H1 (cell line): ENCODE measurements around the gene TDRD6. TPM values are rescaled to one million over a fixed set of nuclear protein-coding genes. Genes with fewer than 3 reads are reported as not detected.
A peak's percentile ranks its signal among the peaks of the same experiment; 100 is the strongest.

Source experiments
- CTCF ChIA-PET: fragments of 300-600 bp; sonication (Branson Sonifier 250); formaldehyde crosslinking; loops from one replicate; lab custom pipeline; 2021; ENCODE audit not compliant: partially characterized antibody; lab: Charles Lee
- POLR2A ChIA-PET: fragments of 300-600 bp; sonication (Branson Sonifier 250); formaldehyde crosslinking; loops from one replicate; lab custom pipeline; 2021; ENCODE audit warnings: inconsistent platforms; ENCODE audit not compliant: partially characterized antibody; lab: Charles Lee
- DNase-seq, 2 experiments: peaks; one replicate each; pipeline versions ENCODE4 v3.0.0 to v3.0.0-alpha.2; 2010 to 2022; ENCODE audit warnings: low spot score in 2 of 2, low read depth in 1 of 2, mixed read lengths in 1 of 2
- FAIRE-seq: peaks from 2 replicates; lab custom pipeline; 2011; peaks lifted over from hg19 to GRCh38; lab: Jason Lieb, UNC
- H2AFZ ChIP-seq: 2 replicates; pipeline ENCODE4 v1.8.1; 2012; ENCODE audit warnings: low read length, inconsistent platforms
- H2AK5ac ChIP-seq: 2 replicates; pipeline ENCODE4 v1.6.1; 2013; ENCODE audit warnings: low read depth, low read length
- H2BK120ac ChIP-seq: replicated peaks from 2 replicates; pipeline ENCODE3; 2013; ENCODE audit warnings: low read depth, low read length, inconsistent platforms
- H2BK12ac ChIP-seq: 2 replicates; pipeline ENCODE4 v1.6.1; 2013; ENCODE audit warnings: low read depth, low read length
- H2BK15ac ChIP-seq: 2 replicates; pipeline ENCODE4 v1.6.1; 2013; ENCODE audit warnings: low read length
- H2BK20ac ChIP-seq: 2 replicates; pipeline ENCODE4 v1.6.1; 2013; ENCODE audit warnings: low read length
- H2BK5ac ChIP-seq: 2 replicates; pipeline ENCODE4 v1.6.1; 2013; ENCODE audit warnings: low read depth, low read length
- H3K14ac ChIP-seq: 2 replicates; pipeline ENCODE4 v1.6.1; 2013; ENCODE audit warnings: inconsistent platforms; ENCODE audit not compliant: insufficient read length
- H3K18ac ChIP-seq: 2 replicates; pipeline ENCODE4 v1.6.1; 2013; ENCODE audit warnings: low read length; ENCODE audit errors: extremely low read depth
- H3K23ac ChIP-seq: 2 replicates; pipeline ENCODE4 v1.6.1; 2013; ENCODE audit warnings: inconsistent platforms; ENCODE audit not compliant: insufficient read length
- H3K23me2 ChIP-seq: 2 replicates; pipeline ENCODE4 v1.6.1; 2013; ENCODE audit warnings: low read depth, low read length
- H3K27ac ChIP-seq: 2 replicates; pipeline ENCODE4 v1.6.1; 2011; ENCODE audit warnings: low read depth, low read length, inconsistent platforms
- H3K27me3 ChIP-seq, 4 experiments: replicated peaks in 1 of 4; 1 replicate in 1 of 4; 2 replicates in 3 of 4; pipeline versions ENCODE4 v1.6.1 to v1.8.1; 2011 to 2013; ENCODE audit warnings: low read length in 3 of 4, mild to moderate bottlenecking in 3 of 4, inconsistent platforms in 2 of 4, mixed read lengths in 2 of 4, moderate library complexity in 1 of 4; ENCODE audit not compliant: control insufficient read depth in 3 of 4, insufficient read depth in 3 of 4; ENCODE audit errors: extremely low read depth in 1 of 4
- H3K36me3 ChIP-seq, 4 experiments: 2 replicates each; pipeline versions ENCODE4 v1.6.1 to v1.8.1; 2011 to 2013; ENCODE audit warnings: mild to moderate bottlenecking in 4 of 4, low read length in 3 of 4, moderate library complexity in 2 of 4, control low read depth in 1 of 4, inconsistent platforms in 1 of 4; ENCODE audit not compliant: insufficient read depth in 4 of 4, control insufficient read depth in 2 of 4
- H3K4ac ChIP-seq: replicated peaks from 2 replicates; pipeline ENCODE3; 2013; ENCODE audit warnings: low read length, low read depth, mixed read lengths, inconsistent platforms; ENCODE audit not compliant: insufficient read length
- H3K4me1 ChIP-seq, 4 experiments: replicated peaks in 1 of 4; 1 replicate in 1 of 4; 2 replicates in 3 of 4; pipeline versions ENCODE4 v1.6.1 to v1.8.1; 2011 to 2013; ENCODE audit warnings: low read length in 3 of 4, inconsistent platforms in 2 of 4, mixed read lengths in 1 of 4; ENCODE audit not compliant: insufficient read depth in 4 of 4, control insufficient read depth in 3 of 4
- H3K4me2 ChIP-seq, 2 experiments: 2 replicates each; pipeline versions ENCODE4 v1.6.1 to v1.8.1; 2011 to 2013; ENCODE audit warnings: low read depth in 2 of 2, low read length in 2 of 2, control low read depth in 1 of 2, inconsistent platforms in 1 of 2, mild to moderate bottlenecking in 1 of 2; ENCODE audit not compliant: insufficient read depth in 1 of 2
- H3K4me3 ChIP-seq, 4 experiments: fragments of 200-600, 300-600 bp in 1 of 4; sonication (generic), shearing (Covaris generic), sonication (Bioruptor Twin) in 1 of 4; 2 replicates each; pipeline versions ENCODE4 v1.5.1 to v1.8.1; 2011 to 2016; ENCODE audit warnings: low read length in 4 of 4, low read depth in 3 of 4, control low read depth in 2 of 4, inconsistent platforms in 2 of 4, mild to moderate bottlenecking in 2 of 4, mixed read lengths in 1 of 4, moderate library complexity in 1 of 4; ENCODE audit not compliant: insufficient read depth in 2 of 4; ENCODE audit errors: extremely low read depth in 1 of 4
- H3K56ac ChIP-seq: replicated peaks from 2 replicates; pipeline ENCODE3; 2013; ENCODE audit warnings: low read depth, mild to moderate bottlenecking, mixed read lengths, low read length, inconsistent platforms; ENCODE audit not compliant: insufficient read length
- H3K79me1 ChIP-seq: 2 replicates; pipeline ENCODE4 v1.6.1; 2013; ENCODE audit warnings: low read depth, low read length, control low read depth
- H3K79me2 ChIP-seq, 2 experiments: 2 replicates each; pipeline versions ENCODE4 v1.6.1 to v1.8.1; 2012 to 2013; ENCODE audit warnings: low read length in 2 of 2, mild to moderate bottlenecking in 2 of 2, inconsistent platforms in 1 of 2; ENCODE audit not compliant: insufficient read depth in 2 of 2, control insufficient read depth in 1 of 2
- H3K9ac ChIP-seq, 4 experiments: replicated peaks in 1 of 4; 1 replicate in 1 of 4; 2 replicates in 3 of 4; pipeline versions ENCODE4 v1.6.1 to v1.8.1; 2011 to 2013; ENCODE audit warnings: low read depth in 3 of 4, low read length in 3 of 4, control low read depth in 2 of 4, mild to moderate bottlenecking in 2 of 4, moderate library complexity in 2 of 4, inconsistent platforms in 1 of 4; ENCODE audit errors: extremely low read depth in 1 of 4
- H3K9me3 ChIP-seq, 2 experiments: 2 replicates each; pipeline versions ENCODE4 v1.6.1 to v1.8.1; 2012 to 2013; ENCODE audit warnings: mild to moderate bottlenecking in 2 of 2, moderate library complexity in 2 of 2, control low read depth in 1 of 2, inconsistent platforms in 1 of 2, low read depth in 1 of 2, low read length in 1 of 2, mixed read lengths in 1 of 2; ENCODE audit not compliant: insufficient read depth in 2 of 2
- H4K20me1 ChIP-seq, 2 experiments: replicated peaks in 1 of 2; 2 replicates each; pipeline versions ENCODE3 to v1.8.1; 2011 to 2013; ENCODE audit warnings: inconsistent platforms in 2 of 2, low read length in 2 of 2, mild to moderate bottlenecking in 1 of 2; ENCODE audit not compliant: insufficient read depth in 2 of 2, control insufficient read depth in 1 of 2
- H4K5ac ChIP-seq: 2 replicates; pipeline ENCODE4 v1.6.1; 2013; ENCODE audit warnings: low read length, low read depth, mixed read lengths, inconsistent platforms; ENCODE audit not compliant: insufficient read length
- H4K8ac ChIP-seq: 2 replicates; pipeline ENCODE4 v1.8.0; 2013; ENCODE audit warnings: mild to moderate bottlenecking, moderate library complexity, low read length, inconsistent platforms; ENCODE audit not compliant: insufficient read depth; ENCODE audit errors: extremely low read depth
- H4K91ac ChIP-seq: replicated peaks from 2 replicates; pipeline ENCODE3; 2013; ENCODE audit warnings: low read length, mixed read lengths, inconsistent platforms; ENCODE audit not compliant: insufficient read length
- BACH1 ChIP-seq: IDR thresholded peaks from 2 replicates; pipeline ENCODE4 v1.6.1; 2012; ENCODE audit warnings: low read length, improper control_type of control experiment
- CREB1 ChIP-seq: IDR thresholded peaks from 2 replicates; pipeline ENCODE4 v1.6.1; 2012; ENCODE audit warnings: inconsistent platforms
- GABPA ChIP-seq: IDR thresholded peaks from 2 replicates; pipeline ENCODE4 v1.6.1; 2011; ENCODE audit warnings: mild to moderate bottlenecking, low read length, moderate library complexity, borderline replicate concordance; ENCODE audit not compliant: insufficient read depth
- HDAC6 ChIP-seq: IDR thresholded peaks from one replicate; pipeline ENCODE4 v1.7.1; 2012; ENCODE audit warnings: low read depth, mild to moderate bottlenecking, inconsistent platforms, low read length, moderate library complexity
- KDM4A ChIP-seq: IDR thresholded peaks from one replicate; pipeline ENCODE4 v1.7.1; 2012; ENCODE audit warnings: low read depth, mild to moderate bottlenecking, moderate library complexity, low read length, inconsistent platforms; ENCODE audit not compliant: severe bottlenecking
- KDM5A ChIP-seq: fragments of 200-600 bp; IDR thresholded peaks from 2 replicates; pipeline ENCODE4 v1.7.1; 2012; ENCODE audit warnings: mild to moderate bottlenecking, low read length, inconsistent platforms, mixed read lengths
- PHF8 ChIP-seq: fragments of 200-600 bp; sonication (generic); conservative IDR thresholded peaks from 2 replicates; pipeline ENCODE4 v1.7.1; 2012; ENCODE audit warnings: low read depth, mild to moderate bottlenecking, inconsistent platforms, low read length, moderate library complexity
- POLR2AphosphoS5 ChIP-seq: IDR thresholded peaks from 2 replicates; pipeline ENCODE4 v1.6.1; 2011; ENCODE audit warnings: low read depth, low read length
- SIX5 ChIP-seq: IDR thresholded peaks from 2 replicates; pipeline ENCODE4 v1.6.1; 2011; ENCODE audit warnings: mild to moderate bottlenecking, low read depth, low read length
- TAF1 ChIP-seq: IDR thresholded peaks from 2 replicates; pipeline ENCODE4 v1.6.1; 2011; ENCODE audit warnings: mild to moderate bottlenecking, low read depth, low read length
- TAF7 ChIP-seq: optimal IDR thresholded peaks from 2 replicates; pipeline ENCODE3; 2011; ENCODE audit warnings: low read depth, mild to moderate bottlenecking, inconsistent platforms, low read length, moderate library complexity, borderline replicate concordance
- YY1 ChIP-seq: IDR thresholded peaks from 2 replicates; pipeline ENCODE4 v1.6.1; 2011; ENCODE audit warnings: low read depth, mild to moderate bottlenecking, low read length
- WGBS, 2 experiments: shearing (Covaris generic) in 1 of 2; methylation state at CpG; one replicate each; pipeline versions ENCODE4 v1.1.6 to v1.1.7; 2013 to 2015; ENCODE audit warnings: low lambda C conversion rate in 2 of 2, mixed read lengths in 2 of 2, inconsistent platforms in 1 of 2, low coverage in 1 of 2, missing lambda C conversion rate in 1 of 2; ENCODE audit not compliant: insufficient replicate concordance in 2 of 2, insufficient coverage in 1 of 2, insufficient read length in 1 of 2; ENCODE audit errors: extremely low coverage in 1 of 2, missing lambda C conversion rate in 1 of 2; 5-methylcytosine and 5-hydroxymethylcytosine counted together
- polyA plus RNA-seq, 7 experiments: library from polyadenylated mRNA; depleted of rRNA in 3 of 7; stranded (reverse) in 5 of 7; unstranded in 2 of 7; fragments of >200 nt in 5 of 7; fragments of 200-250 nt in 2 of 7; gene quantifications; 1 replicate in 5 of 7; 2 replicates in 1 of 7; 4 replicates in 1 of 7; pipeline versions ENCODE4 v1.2.1 to v1.2.3, GENCODE V29; 2011 to 2013; ENCODE audit warnings: missing spikeins in 2 of 7, mixed read lengths in 2 of 7
- total RNA-seq: library from RNA; stranded (reverse); fragmentation: NEBNext Ultra II Directional; extraction: Animal tissue kit (Norgen Biotek cat#: 25700); gene quantifications from 2 replicates; pipeline ENCODE4 v1.2.1, GENCODE V29; 2021
- TF ChIP-seq, protein P1 (sequence below): IDR thresholded peaks from 2 replicates; pipeline ENCODE4 v1.6.1; 2011; ENCODE audit warnings: low read length, improper control_type of control experiment

TDRD6 gene
- total and polyA plus RNA-seq, 2 of the 8 experiments (the other 6 are each of a cell fraction or from before 2014, with no cell fraction given) = 0.06 to 0.19 TPM

DNA sequence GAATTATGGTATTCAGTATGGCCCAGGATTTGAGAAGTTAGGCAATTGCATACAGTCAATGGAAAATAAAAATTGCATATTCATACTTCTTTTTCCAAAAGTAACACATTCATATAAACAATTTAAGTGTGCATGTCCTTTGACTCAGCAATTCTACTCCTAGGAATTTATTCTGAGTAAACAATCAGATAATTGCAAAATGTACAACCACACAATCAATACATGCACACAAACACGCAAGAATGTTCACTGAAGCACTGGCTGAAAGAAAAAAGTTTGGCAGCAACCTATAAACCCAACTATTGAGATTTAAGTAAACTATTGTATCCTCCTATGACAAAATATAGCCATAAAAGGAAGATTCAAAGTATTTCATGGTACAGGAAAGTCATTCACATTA lies 36.7 kb upstream of the TDRD6 start:
- Histone ChIP-seq H3K23ac (no peak overlapping the region), H3K14ac (no peak overlapping the region), H4K20me1 (peaks cover 0 to 2% of the 10 kb centered on the region in 2 experiments), H3K4me2 (peak overlapping the region; percentile 15 to 60; a peak in 2 of 4 replicates), H3K79me2 (peaks cover 0 to 3% of the 10 kb centered on the region in 2 experiments; a peak in 1 of 4 replicates), H3K4me1 (peaks cover 0 to 6% (median 2%) of the 10 kb centered on the region in 4 experiments; a peak in 2 of 7 replicates), H3K4me3 (peak overlapping the region in 1 of 4 experiments; percentile 86; a peak in 2 of 8 replicates), H3K27me3 (peaks cover 0 to 5% (median 2%) of the 10 kb centered on the region in 4 experiments; a peak in 3 of 7 replicates), H3K23me2 (peaks cover 6% of the 10 kb centered on the region), H2BK5ac (no peak overlapping the region), H3K4ac (no peak overlapping the region), H3K9ac (no peak overlapping the region), H2BK20ac (no peak overlapping the region), H3K36me3 (no peaks in the 10 kb centered on the region; a peak in 1 of 8 replicates), H3K18ac (no peak overlapping the region), H2BK12ac (no peak overlapping the region), H2BK120ac (no peak overlapping the region), H3K9me3 (no peaks in the 10 kb centered on the region), H4K8ac (no peak overlapping the region), H3K56ac (no peak overlapping the region), H4K5ac (no peak overlapping the region), H3K27ac (no peak overlapping the region), H2BK15ac (no peak overlapping the region), H2AFZ (no peak overlapping the region), H3K79me1 (no peaks in the 10 kb centered on the region), H4K91ac (no peak overlapping the region), H2AK5ac (no peak overlapping the region)
- ChIA-PET CTCF (no interaction called here), POLR2A (interaction anchor here (0.6 kb wide), 1 partner anchor 25 kb away, joined by 3 read pairs; no protein-coding TSS in a partner anchor)
- WGBS, 2 experiments = 91% methylated on average over 1 of the region's 1 CpG; no CpG with 5 or more reads in 1 of the 2 experiments
- no peak for DNase-seq
- no peak for TF ChIP-seq GABPA
- TF ChIP-seq KDM4A = no peak
- no peak for TF ChIP-seq HDAC6
- TF ChIP-seq TAF1 = no peak
- no peak for TF ChIP-seq POLR2AphosphoS5
- TF ChIP-seq, protein P1, sequence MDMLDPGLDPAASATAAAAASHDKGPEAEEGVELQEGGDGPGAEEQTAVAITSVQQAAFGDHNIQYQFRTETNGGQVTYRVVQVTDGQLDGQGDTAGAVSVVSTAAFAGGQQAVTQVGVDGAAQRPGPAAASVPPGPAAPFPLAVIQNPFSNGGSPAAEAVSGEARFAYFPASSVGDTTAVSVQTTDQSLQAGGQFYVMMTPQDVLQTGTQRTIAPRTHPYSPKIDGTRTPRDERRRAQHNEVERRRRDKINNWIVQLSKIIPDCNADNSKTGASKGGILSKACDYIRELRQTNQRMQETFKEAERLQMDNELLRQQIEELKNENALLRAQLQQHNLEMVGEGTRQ = no peak
- TF ChIP-seq PHF8 = no peak
- TF ChIP-seq SIX5 = no peak
- TF ChIP-seq BACH1 = no peak
- no peak for TF ChIP-seq KDM5A
- TF ChIP-seq CREB1 = no peak
- no peak for TF ChIP-seq YY1
- no peak for TF ChIP-seq TAF7
- FAIRE-seq = no peak
